Astrocyte of the cerebellum (primary cell): ENCODE data around the gene NPIPB6.

Experiments used
- DNase-seq: peaks from one replicate; pipeline ENCODE4 v3.0.0-alpha.2; 2011; ENCODE audit warnings: low read depth
- H3K4me3 ChIP-seq: 2 replicates; pipeline ENCODE4 v1.5.1; 2011; ENCODE audit warnings: mild to moderate bottlenecking, low read depth, low read length, moderate library complexity
- in situ Hi-C: cut with HindIII; loops from 2 replicates; pipeline ENCODE4 v1.10.0; 2017; ENCODE audit warnings: low sequenced_read_pairs
- TF ChIP-seq, protein P1 (sequence below): IDR thresholded peaks from 2 replicates; pipeline ENCODE4 v1.5.1; 2012; ENCODE audit warnings: low read length, low read depth, moderate library complexity, mild to moderate bottlenecking; ENCODE audit errors: missing control alignments

The NPIPB6 gene

GRCh38 chr16:28292731-28293600, 70.3 kb downstream of the NPIPB6 start:
- no peak for DNase-seq
- in situ Hi-C loops: no loop called here
- TF ChIP-seq, protein P1, sequence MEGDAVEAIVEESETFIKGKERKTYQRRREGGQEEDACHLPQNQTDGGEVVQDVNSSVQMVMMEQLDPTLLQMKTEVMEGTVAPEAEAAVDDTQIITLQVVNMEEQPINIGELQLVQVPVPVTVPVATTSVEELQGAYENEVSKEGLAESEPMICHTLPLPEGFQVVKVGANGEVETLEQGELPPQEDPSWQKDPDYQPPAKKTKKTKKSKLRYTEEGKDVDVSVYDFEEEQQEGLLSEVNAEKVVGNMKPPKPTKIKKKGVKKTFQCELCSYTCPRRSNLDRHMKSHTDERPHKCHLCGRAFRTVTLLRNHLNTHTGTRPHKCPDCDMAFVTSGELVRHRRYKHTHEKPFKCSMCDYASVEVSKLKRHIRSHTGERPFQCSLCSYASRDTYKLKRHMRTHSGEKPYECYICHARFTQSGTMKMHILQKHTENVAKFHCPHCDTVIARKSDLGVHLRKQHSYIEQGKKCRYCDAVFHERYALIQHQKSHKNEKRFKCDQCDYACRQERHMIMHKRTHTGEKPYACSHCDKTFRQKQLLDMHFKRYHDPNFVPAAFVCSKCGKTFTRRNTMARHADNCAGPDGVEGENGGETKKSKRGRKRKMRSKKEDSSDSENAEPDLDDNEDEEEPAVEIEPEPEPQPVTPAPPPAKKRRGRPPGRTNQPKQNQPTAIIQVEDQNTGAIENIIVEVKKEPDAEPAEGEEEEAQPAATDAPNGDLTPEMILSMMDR: no peak
- H3K4me3 ChIP-seq: peak overlapping the region; percentile 45
